Immature natural killer cell (primary cell): Measurements from ENCODE around the gene ANGEL2. TPM values are rescaled to one million over a fixed set of nuclear protein-coding genes. Genes with fewer than 3 reads are reported as not detected.
"Not testable (repeated sequence)": the region's sequence is repeated elsewhere in the genome, so short reads cannot be mapped to it uniquely, and the experiment has no call there.

Experiments
- DNase-seq, 3 donors: peaks; one replicate each; pipeline ENCODE4 v3.0.0; 2022; ENCODE audit warnings: mixed read lengths in 1 of 3
- H3K27ac Mint-ChIP-seq, 6 donors: one replicate each; pipeline ENCODE4 v1.8.0; 2020; ENCODE audit warnings: mixed read lengths in 6 of 6, mild to moderate bottlenecking in 5 of 6, inconsistent platforms in 4 of 6, moderate library complexity in 3 of 6
- H3K27me3 Mint-ChIP-seq, 3 donors: one replicate each; pipeline ENCODE4 v1.8.0; 2020 to 2021; ENCODE audit warnings: low read depth in 3 of 3, mild to moderate bottlenecking in 3 of 3, mixed read lengths in 3 of 3, moderate library complexity in 3 of 3, inconsistent platforms in 1 of 3
- H3K36me3 Mint-ChIP-seq, 3 donors: one replicate each; pipeline ENCODE4 v1.8.0; 2020; ENCODE audit warnings: mixed read lengths in 3 of 3, inconsistent platforms in 2 of 3, mild to moderate bottlenecking in 2 of 3
- H3K4me1 Mint-ChIP-seq, 2 donors: one replicate each; pipeline ENCODE4 v1.8.0; 2020; ENCODE audit warnings: inconsistent platforms in 2 of 2, mild to moderate bottlenecking in 2 of 2, mixed read lengths in 2 of 2, moderate library complexity in 1 of 2
- H3K4me3 Mint-ChIP-seq, 5 donors: one replicate each; pipeline ENCODE4 v1.8.0; 2020; ENCODE audit warnings: mild to moderate bottlenecking in 5 of 5, mixed read lengths in 5 of 5, inconsistent platforms in 3 of 5, moderate library complexity in 3 of 5
- H3K9me3 Mint-ChIP-seq, 6 donors: one replicate each; pipeline ENCODE4 v1.8.0; 2020; ENCODE audit warnings: mild to moderate bottlenecking in 6 of 6, mixed read lengths in 6 of 6, inconsistent platforms in 4 of 6, moderate library complexity in 3 of 6
- polyA plus RNA-seq, 3 donors: library from polyadenylated mRNA; unstranded; fragments of 300-500 nt; fragmentation: Illumina TruSeq; gene quantifications; one replicate each; pipeline ENCODE4 v1.2.3, GENCODE V29; 2021

The ANGEL2 gene
- polyA plus RNA-seq, 3 donors from 2014 or later = 21.1 to 34.8 (median 22.8) TPM

- Mint-ChIP-seq H3K36me3 (peaks cover 0 to 9% (median 0%) of the 10 kb centered on the region in 3 donors), H3K4me1 (peaks cover 31 to 34% of the 10 kb centered on the region in 2 donors), H3K4me3 (peak overlapping the region; percentile 7 to 67 (median 16)), H3K27ac (no peak overlapping the region), H3K27me3 (peaks cover 6 to 13% (median 6%) of the 10 kb centered on the region in 3 donors), H3K9me3 (peaks cover 0 to 7% (median 0%) of the 10 kb centered on the region in 6 donors)
- DNase-seq = no peak
These were observed 33.6 kb upstream of the ANGEL2 start for GRCh38 chr1:213049232-213049631.

- DNase-seq, H3K27ac Mint-ChIP-seq, H3K27me3 Mint-ChIP-seq, H3K9me3 Mint-ChIP-seq, H3K36me3 Mint-ChIP-seq, H3K4me3 Mint-ChIP-seq: not testable (repeated sequence)
- peaks cover 21% of the 10 kb centered on the region in 2 donors for H3K4me1 Mint-ChIP-seq
These were observed 29.9 kb upstream of the ANGEL2 start for GRCh38 chr1:213045321-213046226.

- peaks cover 2 to 10% (median 2%) of the 10 kb centered on the region in 3 donors for H3K27me3 Mint-ChIP-seq
- H3K4me3 Mint-ChIP-seq = no peak overlapping the region
- no peak overlapping the region for H3K27ac Mint-ChIP-seq
- H3K4me1 Mint-ChIP-seq = peaks cover 13 to 14% of the 10 kb centered on the region in 2 donors
- H3K36me3 Mint-ChIP-seq = peaks cover 0 to 2% (median 0%) of the 10 kb centered on the region in 3 donors
- no peak for DNase-seq
- H3K9me3 Mint-ChIP-seq = no peaks in the 10 kb centered on the region
These were observed 25.8 kb upstream of the ANGEL2 start for GRCh38 chr1:213041443-213041842.

GRCh38 chr1:213035573-213035972 lies 19.9 kb upstream of the ANGEL2 start:
- Mint-ChIP-seq H3K36me3 (peaks cover 0 to 4% (median 0%) of the 10 kb centered on the region in 3 donors), H3K27me3 (peaks cover 0 to 14% (median 2%) of the 10 kb centered on the region in 3 donors), H3K4me3 (no peak overlapping the region), H3K4me1 (peaks cover 1 to 4% of the 10 kb centered on the region in 2 donors), H3K9me3 (no peaks in the 10 kb centered on the region), H3K27ac (no peak overlapping the region)
- DNase-seq = no peak

GRCh38 chr1:213034713-213035112 lies 19.0 kb upstream of the ANGEL2 start:
- DNase-seq = no peak
- Mint-ChIP-seq H3K36me3 (peaks cover 0 to 4% (median 0%) of the 10 kb centered on the region in 3 donors), H3K27ac (no peak overlapping the region), H3K4me3 (no peak overlapping the region), H3K9me3 (no peaks in the 10 kb centered on the region), H3K27me3 (peaks cover 0 to 14% (median 2%) of the 10 kb centered on the region in 3 donors), H3K4me1 (peaks cover 1 to 4% of the 10 kb centered on the region in 2 donors)

GRCh38 chr1:213032651-213033050 lies 17.0 kb upstream of the ANGEL2 start:
- Mint-ChIP-seq H3K9me3 (no peaks in the 10 kb centered on the region), H3K4me3 (no peak overlapping the region), H3K4me1 (peaks cover 1 to 4% of the 10 kb centered on the region in 2 donors), H3K27me3 (peaks cover 2 to 16% (median 3%) of the 10 kb centered on the region in 3 donors), H3K27ac (no peak overlapping the region), H3K36me3 (peaks cover 0 to 4% (median 0%) of the 10 kb centered on the region in 3 donors)
- no peak for DNase-seq

GRCh38 chr1:213027024-213027423 lies 11.4 kb upstream of the ANGEL2 start:
- peaks cover 0 to 15% (median 6%) of the 10 kb centered on the region in 3 donors for H3K27me3 Mint-ChIP-seq
- H3K4me3 Mint-ChIP-seq, H3K4me1 Mint-ChIP-seq, DNase-seq, H3K36me3 Mint-ChIP-seq, H3K9me3 Mint-ChIP-seq, H3K27ac Mint-ChIP-seq: not testable (repeated sequence)

GRCh38 chr1:213020016-213020415 lies 4.3 kb upstream of the ANGEL2 start:
- peaks cover 7% of the 10 kb centered on the region in 2 donors for H3K4me1 Mint-ChIP-seq
- peaks cover under 1 to 3% (median 2%) of the 10 kb centered on the region in 3 donors for H3K27me3 Mint-ChIP-seq
- H3K9me3 Mint-ChIP-seq = no peaks in the 10 kb centered on the region
- no peak overlapping the region for H3K27ac Mint-ChIP-seq
- H3K4me3 Mint-ChIP-seq = no peak overlapping the region
- DNase-seq = no peak
- no peaks in the 10 kb centered on the region for H3K36me3 Mint-ChIP-seq

- H3K4me3 Mint-ChIP-seq = no peak overlapping the region
- no peaks in the 10 kb centered on the region for H3K36me3 Mint-ChIP-seq
- H3K27ac Mint-ChIP-seq = no peak overlapping the region
These were observed 3.8 kb upstream of the ANGEL2 start for GRCh38 chr1:213019450-213019849.

GRCh38 chr1:213017447-213018273 lies 2.0 kb upstream of the ANGEL2 start:
- Mint-ChIP-seq H3K4me1 (peaks cover 18 to 30% of the 10 kb centered on the region in 2 donors), H3K9me3 (no peaks in the 10 kb centered on the region), H3K27ac (no peak overlapping the region), H3K36me3 (no peaks in the 10 kb centered on the region), H3K27me3 (peaks cover 0 to 4% (median 2%) of the 10 kb centered on the region in 3 donors), H3K4me3 (peak overlapping the region in 2 of 5 donors; percentile 10 to 25)
- no peak for DNase-seq

More at GRCh38 chr1:213019450-213019849, 3.8 kb upstream of the ANGEL2 start:
- no peak for DNase-seq
- no peaks in the 10 kb centered on the region for H3K9me3 Mint-ChIP-seq
- peaks cover 0 to 4% (median 2%) of the 10 kb centered on the region in 3 donors for H3K27me3 Mint-ChIP-seq
- peaks cover 12% of the 10 kb centered on the region in 2 donors for H3K4me1 Mint-ChIP-seq

- peak overlapping the region; percentile 93 to 100 (median 100) for H3K27ac Mint-ChIP-seq
- no peak for DNase-seq
- peak overlapping the region; percentile 99 to 100 (median 100) for H3K4me3 Mint-ChIP-seq
- peaks cover 0 to 12% (median 0%) of the 10 kb centered on the region in 3 donors for H3K36me3 Mint-ChIP-seq
- H3K9me3 Mint-ChIP-seq = no peaks in the 10 kb centered on the region
- H3K27me3 Mint-ChIP-seq = peaks cover 0 to 4% (median 2%) of the 10 kb centered on the region in 3 donors
- H3K4me1 Mint-ChIP-seq = peaks cover 23 to 49% of the 10 kb centered on the region in 2 donors
These were observed 1.0 kb downstream of the ANGEL2 start for GRCh38 chr1:213014642-213015041.

- peak overlapping the region; percentile 60 to 80 (median 68) for H3K27ac Mint-ChIP-seq
- peak overlapping the region; percentile 63 to 86 (median 76) for H3K4me3 Mint-ChIP-seq
- H3K9me3 Mint-ChIP-seq = no peaks in the 10 kb centered on the region
- DNase-seq = peak; percentile 35 to 41 (median 36)
- peaks cover 28 to 54% of the 10 kb centered on the region in 2 donors for H3K4me1 Mint-ChIP-seq
- H3K36me3 Mint-ChIP-seq = peaks cover 12 to 53% (median 27%) of the 10 kb centered on the region in 3 donors
- H3K27me3 Mint-ChIP-seq = no peaks in the 10 kb centered on the region
These were observed 7.1 kb downstream of the ANGEL2 start for GRCh38 chr1:213008564-213008963.

GRCh38 chr1:213003256-213003655 lies 12.4 kb downstream of the ANGEL2 start:
- H3K27me3 Mint-ChIP-seq = no peaks in the 10 kb centered on the region
- no peak overlapping the region for H3K4me3 Mint-ChIP-seq
- H3K9me3 Mint-ChIP-seq = no peaks in the 10 kb centered on the region
- H3K27ac Mint-ChIP-seq = no peak overlapping the region
- H3K36me3 Mint-ChIP-seq = peaks cover 29 to 56% (median 36%) of the 10 kb centered on the region in 3 donors
- H3K4me1 Mint-ChIP-seq = peaks cover 8 to 14% of the 10 kb centered on the region in 2 donors
- no peak for DNase-seq
